ENCODE data around the gene LARGE2.

The LARGE2 gene

DNA sequence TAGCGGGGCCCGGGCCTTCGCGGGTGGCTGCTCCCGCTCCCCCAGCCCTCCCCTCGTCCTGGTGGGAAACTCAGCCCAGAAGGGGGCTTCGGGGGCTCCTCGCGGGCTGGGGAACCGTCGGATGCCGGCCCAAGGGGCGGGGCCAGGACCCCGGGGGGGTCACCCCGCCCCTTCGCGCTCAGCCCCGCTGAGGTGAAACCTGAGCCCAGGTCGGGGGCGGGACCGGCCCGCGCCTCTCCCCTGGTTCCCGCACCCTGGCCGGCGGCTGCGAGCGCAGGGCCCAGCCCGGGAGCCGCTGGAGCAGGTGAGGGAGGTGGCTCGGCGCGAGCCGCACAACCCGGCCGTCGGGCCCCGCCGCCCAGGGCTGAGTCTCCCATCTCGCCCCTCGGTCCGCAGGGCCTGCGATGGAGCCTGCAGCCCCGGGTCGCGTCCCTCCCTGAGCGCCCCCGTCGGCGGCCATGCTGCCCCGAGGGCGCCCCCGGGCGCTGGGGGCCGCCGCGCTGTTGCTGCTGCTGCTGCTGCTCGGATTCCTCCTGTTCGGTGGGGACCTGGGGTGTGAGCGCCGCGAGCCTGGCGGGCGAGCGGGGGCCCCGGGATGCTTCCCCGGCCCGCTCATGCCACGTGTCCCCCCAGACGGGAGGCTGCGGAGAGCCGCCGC is at the start of gene LARGE2:
TSS of gene LARGE2 (plus strand) at position 232 of the 658 bp plus-strand sequence. CDS start at position 459, 227 bp downstream.
- DNase-seq = no peak

DNA sequence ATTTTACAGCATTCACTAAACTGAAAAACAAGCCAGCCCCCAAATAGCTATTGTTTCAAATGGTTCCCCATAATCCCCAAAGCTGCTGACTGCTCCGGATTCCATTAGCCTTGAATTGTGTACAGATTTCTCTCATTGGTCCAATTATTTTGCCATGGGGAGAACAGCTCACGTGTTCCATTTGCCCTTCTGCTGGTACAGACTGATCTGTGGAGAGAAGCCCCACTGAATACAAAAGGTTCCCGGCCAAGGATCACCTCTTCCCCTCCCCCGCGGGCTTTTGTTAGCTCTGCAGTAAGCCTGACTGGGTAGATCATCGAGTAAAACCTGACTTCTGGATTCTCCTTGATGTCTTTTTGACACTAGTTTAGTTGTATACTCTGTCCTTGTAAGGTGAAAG is 46.1 kb upstream of the LARGE2 start:
- DNase-seq = no peak

GRCh38 chr11:45877221-45877620 is 45.2 kb upstream of the LARGE2 start:
- no peak for DNase-seq

GRCh38 chr11:45877845-45878244 is 44.6 kb upstream of the LARGE2 start:
- no peak for DNase-seq

DNA sequence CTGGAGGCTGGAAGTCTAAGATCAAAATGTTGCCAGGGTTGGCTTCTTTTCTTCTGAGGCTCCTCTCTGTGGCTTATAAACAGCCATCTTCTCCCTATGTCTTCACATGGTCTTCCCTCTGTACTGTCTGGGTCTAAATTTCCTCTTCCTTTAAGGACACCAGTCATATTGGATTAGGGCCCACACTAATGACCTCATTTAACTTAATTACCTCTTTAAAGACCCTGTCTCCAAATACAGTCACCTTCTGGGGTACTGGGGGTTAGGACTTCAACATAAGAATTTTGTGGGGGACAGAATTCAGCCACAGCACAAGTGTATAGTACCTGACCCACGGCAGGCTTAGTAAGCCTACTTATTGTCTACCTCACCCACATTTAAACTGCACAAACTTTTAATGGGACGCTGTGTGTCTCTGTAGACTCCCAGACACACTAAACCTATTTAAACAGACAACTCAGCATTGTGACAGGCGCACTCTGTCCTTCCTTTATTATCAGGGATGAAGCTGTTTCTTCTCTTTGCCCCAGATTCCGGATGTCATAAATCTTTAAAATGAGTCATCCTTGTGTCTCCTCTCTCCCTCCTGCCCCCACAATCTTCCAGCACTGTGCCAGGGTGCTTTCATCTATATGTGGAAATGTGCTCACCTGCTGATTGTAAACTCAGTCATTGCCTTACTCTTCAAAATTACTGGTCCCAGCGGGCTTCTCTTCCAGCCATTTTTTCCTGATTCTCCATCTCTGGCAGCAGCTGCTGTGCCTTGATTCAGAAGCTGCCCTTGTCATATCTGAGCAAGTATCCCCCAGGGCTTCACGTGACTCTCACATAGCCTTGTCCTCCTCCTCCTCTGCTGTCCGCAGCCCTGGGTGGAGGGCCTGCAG is 42.4 kb upstream of the LARGE2 start:
- no peak for DNase-seq

GRCh38 chr11:45880772-45881570 is 41.5 kb upstream of the LARGE2 start:
- DNase-seq = no peak

GRCh38 chr11:45881708-45882368 is 40.6 kb upstream of the LARGE2 start:
- no peak for DNase-seq

DNA sequence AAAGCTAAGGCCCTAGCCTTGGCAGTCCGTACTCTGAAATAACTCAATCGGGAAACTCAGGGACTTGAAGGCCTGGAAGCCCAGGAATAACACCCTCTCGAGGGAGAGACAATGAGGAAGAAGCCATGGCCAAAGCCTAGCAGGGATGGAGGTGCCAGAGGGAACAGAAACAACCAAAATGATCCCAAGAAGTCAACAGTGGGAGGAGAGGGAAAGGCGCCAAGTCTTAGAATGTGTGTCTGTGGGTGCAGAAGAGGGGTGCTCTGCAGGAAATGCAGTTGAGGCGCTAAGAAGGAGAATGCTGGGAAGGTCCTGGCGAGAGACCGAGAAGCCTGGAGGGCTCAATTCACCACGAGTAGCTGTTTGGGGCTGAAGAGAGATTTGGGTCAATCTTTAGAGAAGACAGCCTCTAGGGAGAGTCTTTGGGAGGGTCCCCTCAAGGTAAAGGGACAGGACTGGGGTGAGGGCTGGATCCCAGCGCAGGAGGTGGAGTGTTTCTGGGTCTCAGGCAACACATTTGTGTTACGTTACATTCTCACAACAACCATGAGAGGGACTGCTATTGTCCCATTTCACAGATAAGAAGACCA is 37.8 kb upstream of the LARGE2 start:
- no peak for DNase-seq

GRCh38 chr11:45885274-45885920 is 37.1 kb upstream of the LARGE2 start, which contains the start of gene MAPK8IP1:
Gene MAPK8IP1 (plus strand): TSS chr11:45885651. CDS start chr11:45885821, 170 bp downstream.
- no peak for DNase-seq

DNA sequence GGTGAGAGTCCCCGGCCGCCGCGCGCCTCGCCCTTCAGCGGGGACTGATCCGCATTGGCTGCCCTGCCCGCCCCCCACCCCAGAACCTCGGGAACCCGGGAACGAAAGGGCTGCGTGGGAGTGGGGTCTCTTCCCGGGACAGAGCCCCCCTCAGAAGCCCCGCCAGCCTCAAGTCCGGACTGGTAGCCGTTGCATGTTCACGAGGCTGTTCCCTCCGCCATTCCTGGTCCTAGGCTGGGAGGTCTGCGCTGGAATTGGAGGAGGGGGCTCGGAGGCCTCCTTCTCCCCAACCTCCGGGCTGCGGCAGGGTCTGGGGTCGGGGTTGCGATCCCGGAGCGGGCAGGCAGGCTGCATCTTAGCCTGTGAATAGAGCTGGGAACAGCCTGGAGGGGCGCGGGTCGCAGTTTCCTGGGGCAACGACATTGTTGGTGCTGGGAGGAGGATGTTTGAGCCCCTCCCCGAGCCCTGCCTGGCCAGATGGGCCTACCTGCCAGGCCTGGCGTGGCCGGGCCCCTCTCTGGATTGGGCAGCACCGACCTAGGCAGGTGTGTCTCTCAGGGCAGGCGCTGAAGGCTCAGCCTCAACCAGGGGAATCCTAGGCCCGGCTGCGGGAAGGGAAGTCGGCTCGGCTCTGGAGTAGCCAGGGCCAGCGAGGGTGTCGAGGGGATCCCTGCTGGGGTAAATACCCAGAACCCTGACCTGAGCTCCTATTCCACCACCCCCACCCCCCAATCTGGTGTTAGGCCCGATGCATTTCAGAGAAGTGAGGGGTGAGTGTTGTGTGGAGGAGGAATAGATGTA is 36.3 kb upstream of the LARGE2 start:
- DNase-seq = no peak

- no peak for DNase-seq
Observed at GRCh38 chr11:45886816-45887520, 35.5 kb upstream of the LARGE2 start.

- no peak for DNase-seq
Observed at GRCh38 chr11:45887587-45887986, 34.9 kb upstream of the LARGE2 start.

DNA sequence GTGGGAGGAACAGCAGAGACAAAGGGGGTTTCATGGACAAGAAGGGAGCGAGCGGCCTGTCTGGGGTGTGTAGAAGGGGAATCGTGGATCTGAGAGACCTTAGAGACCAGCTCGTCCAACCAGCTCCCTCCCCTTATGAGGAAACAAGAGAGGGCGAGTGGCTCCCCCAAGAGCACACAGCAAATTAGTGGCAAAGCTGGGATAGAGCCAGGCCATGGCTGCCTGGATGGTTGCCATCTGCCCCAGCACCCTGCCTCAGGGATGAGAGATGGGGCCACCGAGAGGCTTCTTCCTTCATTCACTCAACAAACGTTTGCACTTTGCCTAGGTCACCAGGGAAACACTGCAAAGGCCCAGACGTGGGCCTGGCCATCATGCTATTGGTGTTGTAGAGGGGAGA is 32.9 kb upstream of the LARGE2 start:
- no peak for DNase-seq

- no peak for DNase-seq
Observed at GRCh38 chr11:45889966-45890365, 32.5 kb upstream of the LARGE2 start.

- DNase-seq = no peak
Observed at GRCh38 chr11:45890886-45891550, 31.4 kb upstream of the LARGE2 start.

DNA sequence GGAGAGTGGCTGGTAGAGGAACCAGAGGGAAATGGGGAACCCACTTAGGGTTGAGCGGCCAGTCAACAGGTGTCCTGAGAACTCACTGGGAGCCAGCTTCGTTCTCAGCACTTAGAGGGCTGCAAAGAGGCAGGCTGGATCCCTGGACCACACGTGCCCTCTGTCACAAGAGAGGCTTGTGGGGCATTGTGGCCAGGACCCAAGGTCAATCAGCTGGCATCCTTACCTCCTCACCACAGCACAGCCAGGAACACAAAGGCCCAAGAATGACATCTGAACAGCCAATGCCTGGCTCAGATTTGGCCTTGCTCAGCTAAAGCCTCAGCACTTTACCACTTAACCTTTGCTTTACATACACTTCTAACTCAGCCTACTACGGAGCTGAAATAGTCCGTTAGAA is 29.6 kb upstream of the LARGE2 start:
- DNase-seq = no peak

- DNase-seq = no peak
Observed at GRCh38 chr11:45894555-45895247, 27.8 kb upstream of the LARGE2 start.

DNA sequence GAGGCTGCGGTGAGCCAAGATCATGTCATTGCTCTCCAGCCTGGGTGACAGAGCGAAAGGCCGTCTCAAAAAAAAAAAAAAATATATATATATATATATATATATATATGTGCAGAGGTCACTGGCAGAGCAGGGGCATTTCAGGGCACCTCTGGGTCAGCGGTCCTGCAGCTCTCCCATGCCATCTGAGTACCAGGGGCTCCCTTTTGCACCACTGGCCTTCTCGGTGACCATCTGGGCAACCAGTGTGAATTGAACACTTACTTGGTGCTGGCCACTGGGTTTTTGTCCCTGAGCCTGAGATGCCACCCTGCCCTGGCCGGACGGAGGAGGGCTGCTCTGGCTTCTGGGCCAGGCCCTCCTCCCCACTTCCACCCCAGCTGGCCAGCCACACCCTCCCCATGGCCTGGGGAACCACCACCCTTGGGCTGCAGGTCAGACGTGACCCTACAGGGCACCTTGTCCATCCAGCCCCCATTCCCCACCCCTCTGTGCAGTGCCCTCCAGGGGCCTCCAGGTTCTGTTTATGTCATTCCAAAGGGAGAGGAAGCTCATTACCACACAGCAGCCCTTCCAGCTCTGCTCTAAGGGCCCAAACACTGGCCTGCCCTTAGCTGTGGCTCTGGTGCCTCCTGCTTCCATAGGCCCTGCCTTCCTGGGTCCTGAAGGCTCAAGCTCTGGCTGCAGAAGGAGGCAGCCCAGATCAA is 26.8 kb upstream of the LARGE2 start:
- DNase-seq = no peak

Data from GOT3 (cell line).